DMS 273 (cell line): ENCODE data around the gene ZNF488.
A peak's percentile ranks its signal among the peaks of the same experiment; 100 is the strongest.

Experiments
- DNase-seq: peaks from one replicate; lab custom pipeline; 2025; ENCODE audit not compliant: unreplicated experiment; lab: John Stamatoyannopoulos, UW

ZNF488 gene

GRCh38 chr10:47367646-47368045 lies 16.4 kb downstream of the ZNF488 start:
- DNase-seq = no peak

GRCh38 chr10:47366731-47367460 lies 17.2 kb downstream of the ZNF488 start:
- DNase-seq = no peak

DNA sequence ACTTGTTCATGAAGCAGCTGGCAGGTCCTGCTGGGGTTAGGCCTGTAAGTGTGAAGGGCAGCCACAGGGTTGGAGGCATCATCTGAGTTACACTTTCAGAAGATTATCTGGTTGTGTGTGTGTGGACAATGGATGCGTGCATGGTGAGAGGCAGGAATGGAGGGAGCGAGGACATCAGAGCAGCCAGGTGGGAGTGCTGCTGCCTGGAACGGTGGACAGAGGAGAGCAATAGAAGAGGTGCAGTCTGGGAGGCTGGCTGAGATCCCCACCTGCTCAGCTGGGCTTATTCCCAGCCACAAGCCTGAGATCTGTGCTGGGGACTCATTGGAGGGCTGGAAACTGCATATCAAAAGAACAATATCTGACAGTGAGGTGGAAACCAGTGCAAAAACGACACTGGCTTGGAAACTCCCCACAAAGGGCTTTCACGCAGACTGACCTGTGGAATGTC lies 17.9 kb downstream of the ZNF488 start:
- DNase-seq = no peak

- DNase-seq = no peak
Observed at GRCh38 chr10:47365431-47366180, 18.5 kb downstream of the ZNF488 start.

DNA sequence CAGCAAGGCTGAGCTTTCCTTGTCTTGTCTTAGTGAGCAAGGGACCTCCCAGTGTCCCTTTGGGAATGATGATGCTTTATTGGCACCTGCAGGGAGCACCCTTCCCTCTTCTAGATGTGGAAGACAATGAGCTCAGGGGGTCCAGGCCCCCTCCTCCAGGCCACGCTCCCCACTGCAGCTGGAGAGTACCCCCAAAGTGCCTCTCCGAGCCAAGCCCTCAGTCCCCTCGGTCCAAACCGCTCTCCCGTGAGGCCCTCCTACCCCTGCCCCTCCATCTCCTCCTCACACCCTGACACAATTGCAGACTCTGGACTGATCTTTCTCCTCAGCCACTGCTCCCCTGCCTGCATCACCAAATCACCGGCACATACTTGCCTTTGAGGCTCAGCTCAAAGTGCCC lies 19.2 kb downstream of the ZNF488 start:
- DNase-seq = no peak

- peak; percentile 6 for DNase-seq
Observed at GRCh38 chr10:47364366-47364765, 19.7 kb downstream of the ZNF488 start.

- no peak for DNase-seq
Observed at GRCh38 chr10:47363781-47364180, 20.3 kb downstream of the ZNF488 start.

DNA sequence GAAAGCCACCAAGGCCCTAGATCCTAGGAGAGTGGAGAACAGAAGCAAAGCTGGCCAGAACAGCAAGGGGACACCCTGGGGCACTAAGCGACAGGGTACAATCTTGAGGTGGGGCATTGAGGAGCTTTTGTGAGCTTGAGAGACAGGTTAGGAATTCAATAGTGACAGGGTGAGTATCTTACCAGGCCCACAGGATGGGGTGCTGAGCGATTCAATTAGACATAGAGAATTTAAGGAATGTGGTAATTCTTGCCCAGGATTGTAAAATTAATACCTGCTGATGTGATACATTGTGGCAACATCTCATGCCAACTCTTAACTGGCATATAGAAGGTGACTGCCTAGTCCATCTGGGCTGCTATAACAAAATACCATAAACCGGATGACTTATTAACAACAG lies 21.9 kb downstream of the ZNF488 start:
- DNase-seq = no peak

- peak; percentile 77 for DNase-seq
Observed at GRCh38 chr10:47361293-47361692, 22.8 kb downstream of the ZNF488 start.

DNA sequence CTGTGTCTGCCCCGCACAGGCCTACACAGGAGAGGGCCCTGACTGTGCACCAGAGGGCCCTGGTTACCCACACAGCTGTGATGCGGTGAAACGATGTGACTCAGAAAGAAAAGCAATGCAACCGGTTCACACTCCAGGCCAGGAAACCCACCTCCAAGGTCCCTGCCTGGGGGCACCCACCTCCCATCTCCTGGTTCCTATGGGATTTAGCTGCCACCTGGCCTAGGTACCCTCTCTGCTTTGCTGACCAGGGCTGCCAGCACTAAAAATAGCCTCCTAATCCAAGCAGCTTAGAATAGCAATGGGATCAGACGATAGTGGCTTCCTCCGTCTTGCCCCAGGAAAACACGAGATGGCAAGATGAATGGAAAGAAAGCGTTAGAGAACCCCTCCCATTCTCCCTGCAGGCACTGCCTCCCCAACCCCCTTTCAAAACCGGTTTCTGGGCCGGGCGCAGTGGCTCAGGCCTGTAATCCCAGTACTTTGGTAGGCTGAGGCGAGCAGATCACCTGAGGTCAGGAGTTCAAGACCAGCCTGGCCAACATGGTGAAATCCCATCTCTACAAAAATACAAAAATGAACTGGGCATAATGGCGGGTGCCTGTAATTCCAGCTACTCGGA lies 23.6 kb downstream of the ZNF488 start:
- no peak for DNase-seq

- DNase-seq = no peak
Observed at GRCh38 chr10:47359626-47360418, 24.3 kb downstream of the ZNF488 start.

DNA sequence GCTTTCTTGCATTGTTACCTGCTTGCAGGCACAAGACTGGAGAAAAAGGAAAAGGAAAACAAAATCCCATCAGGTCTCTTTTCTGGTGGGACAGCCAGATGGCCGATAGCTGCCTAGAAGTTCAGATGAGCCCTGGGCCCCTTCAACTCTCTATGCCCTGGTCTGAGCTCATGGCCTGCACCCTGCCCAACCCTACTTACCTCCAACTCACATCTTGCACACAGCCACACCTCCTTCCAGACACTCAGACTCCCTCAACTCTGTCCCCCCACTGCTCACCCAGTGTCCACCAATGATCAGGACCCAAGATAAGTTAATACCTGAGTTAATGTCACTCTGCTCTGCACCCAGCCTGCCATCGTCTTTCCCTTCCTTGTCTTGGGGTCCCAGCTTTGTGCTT lies 25.0 kb downstream of the ZNF488 start:
- no peak for DNase-seq

DNA sequence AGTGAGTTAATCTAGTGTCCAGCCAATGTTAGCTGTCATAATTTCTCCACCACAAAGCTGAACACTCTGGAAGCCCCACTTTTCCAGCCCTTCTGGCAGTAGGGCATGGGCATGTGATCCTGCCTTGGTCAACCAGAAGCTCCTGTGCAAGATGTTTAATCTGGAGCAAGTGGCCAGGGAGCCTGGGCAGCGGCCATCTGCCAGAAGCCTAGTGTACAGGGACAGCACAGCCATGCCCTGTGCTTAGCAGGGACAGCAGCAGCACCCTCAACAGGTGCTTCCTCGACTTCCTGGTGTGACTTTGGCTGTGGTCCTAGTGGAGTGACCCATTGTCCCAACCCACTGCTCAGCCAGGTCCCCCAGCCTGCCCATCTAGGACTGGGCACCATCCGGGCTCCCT lies 25.6 kb downstream of the ZNF488 start:
- DNase-seq = no peak

GRCh38 chr10:47357911-47358310 lies 26.2 kb downstream of the ZNF488 start:
- DNase-seq = no peak

DNA sequence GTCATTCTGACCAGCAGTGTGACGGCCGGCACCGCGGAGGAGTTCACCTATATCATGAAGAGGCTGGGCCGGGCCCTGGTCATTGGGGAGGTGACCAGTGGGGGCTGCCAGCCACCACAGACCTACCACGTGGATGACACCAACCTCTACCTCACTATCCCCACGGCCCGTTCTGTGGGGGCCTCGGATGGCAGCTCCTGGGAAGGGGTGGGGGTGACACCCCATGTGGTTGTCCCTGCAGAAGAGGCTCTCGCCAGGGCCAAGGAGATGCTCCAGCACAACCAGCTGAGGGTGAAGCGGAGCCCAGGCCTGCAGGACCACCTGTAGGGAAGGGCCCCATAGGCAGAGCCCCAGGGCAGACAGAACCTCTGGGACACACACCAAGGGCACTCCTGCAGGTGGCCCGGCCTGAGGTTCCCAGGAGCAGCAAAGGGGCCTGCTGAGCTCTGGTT lies 26.9 kb downstream of the ZNF488 start:
- no peak for DNase-seq

GRCh38 chr10:47356708-47357107 lies 27.4 kb downstream of the ZNF488 start:
- no peak for DNase-seq

GRCh38 chr10:47354900-47355299 lies 29.2 kb downstream of the ZNF488 start:
- DNase-seq = no peak

DNA sequence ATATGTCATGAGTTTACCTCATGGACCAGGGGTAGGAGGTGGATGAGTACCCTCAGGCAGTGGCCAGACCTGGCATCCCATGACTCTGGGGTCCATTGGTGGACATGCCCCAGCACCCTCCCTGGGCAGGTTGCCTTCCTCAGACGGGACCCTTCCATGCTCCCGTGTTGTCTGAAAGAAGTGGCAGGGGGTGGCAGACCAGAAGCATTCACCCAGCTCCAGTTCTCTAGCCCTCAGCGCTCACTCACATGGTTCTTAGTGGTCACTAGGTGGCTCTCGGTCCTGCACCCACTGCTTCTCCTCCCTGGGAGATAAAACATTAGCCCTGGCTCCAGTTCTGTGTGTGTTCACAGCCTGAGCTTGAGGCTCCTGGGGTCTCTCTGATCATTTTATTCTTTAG lies 29.9 kb downstream of the ZNF488 start:
- DNase-seq = no peak

GRCh38 chr10:47353351-47353750 lies 30.7 kb downstream of the ZNF488 start:
- no peak for DNase-seq

GRCh38 chr10:47351899-47352815 lies 31.9 kb downstream of the ZNF488 start:
- DNase-seq = no peak
